GM19351 (cell line): ENCODE data around the gene IQCK.
"Not testable (repeated sequence)": the region's sequence is repeated elsewhere in the genome, so short reads cannot be mapped to it uniquely, and the experiment has no call there.

Experiments
- ATAC-seq: cut with Tn5 transposase; IDR thresholded peaks from one replicate; pipeline ENCODE4 v1.9.1; 2021; ENCODE audit warnings: mild to moderate bottlenecking, moderate library complexity; ENCODE audit not compliant: unreplicated experiment

Gene IQCK

DNA sequence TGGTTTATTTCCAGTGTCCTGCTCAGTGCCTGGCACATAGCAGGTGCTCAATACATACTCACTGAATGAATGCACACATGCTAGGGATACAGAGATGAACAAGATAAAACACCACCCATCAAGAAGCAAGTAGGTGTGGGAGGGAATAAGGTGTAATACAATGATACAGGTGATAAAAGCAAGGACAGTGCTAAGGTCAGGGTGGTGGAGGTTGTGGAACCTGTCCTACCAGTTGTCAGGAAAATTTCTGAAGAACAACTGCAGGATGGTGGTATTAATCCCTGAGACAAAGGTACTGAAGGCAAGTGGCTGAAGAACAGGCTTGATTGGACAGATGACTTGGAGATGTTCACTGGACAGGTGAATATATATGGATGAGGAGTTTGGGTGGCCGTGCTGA lies 1.9 kb upstream of the IQCK start:
- ATAC-seq, result no peak

DNA sequence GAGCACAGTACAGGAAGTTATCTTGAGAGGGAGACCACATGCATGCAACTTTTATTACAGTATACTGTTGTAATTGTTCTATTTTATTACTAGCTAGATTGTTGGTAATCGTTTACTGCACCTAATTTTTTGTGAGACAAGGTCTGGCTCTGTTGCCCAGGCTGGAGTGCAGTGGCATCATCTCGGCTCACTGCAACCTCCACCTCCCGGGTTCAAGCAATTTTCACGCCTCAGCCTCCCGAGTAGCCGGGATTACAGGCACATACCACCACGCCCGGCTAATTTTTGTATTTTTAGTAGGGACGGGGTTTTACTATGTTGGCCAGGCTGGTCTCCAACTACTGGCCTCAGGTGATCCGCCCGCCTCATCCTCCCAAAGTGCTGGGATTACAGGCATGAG lies 1.3 kb upstream of the IQCK start:
- not testable (repeated sequence) for ATAC-seq

- ATAC-seq, result no peak
Observed at GRCh38 chr16:19717314-19717713, 757 bp upstream of the IQCK start.

DNA sequence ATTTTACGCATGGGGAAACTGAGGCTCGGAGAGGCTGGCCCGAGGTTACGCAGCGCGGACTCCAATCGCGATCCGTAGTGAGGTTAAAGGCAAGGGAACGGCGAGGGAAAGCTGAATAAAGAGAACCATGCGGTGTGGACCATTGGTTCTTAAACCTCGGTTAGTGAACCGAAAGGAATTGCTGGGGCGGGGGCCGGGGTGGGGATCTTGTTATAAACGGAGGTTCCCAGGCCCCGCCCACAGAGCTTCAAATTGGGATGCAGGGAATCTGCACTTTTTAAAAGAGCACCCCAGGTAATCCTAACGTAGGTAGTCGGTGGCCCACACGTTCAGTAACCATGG lies 524 bp downstream of the IQCK start:
- no peak for ATAC-seq

- ATAC-seq, result no peak
Observed at GRCh38 chr16:19722269-19722952, 4.3 kb downstream of the IQCK start.

- ATAC-seq, result no peak
Observed at GRCh38 chr16:19722981-19723380, 4.9 kb downstream of the IQCK start.

- no peak for ATAC-seq
Observed at GRCh38 chr16:19728636-19728965, 10.5 kb downstream of the IQCK start.

- no peak for ATAC-seq
Observed at GRCh38 chr16:19733551-19733950, 15.5 kb downstream of the IQCK start.

GRCh38 chr16:19735074-19735867 lies 17.2 kb downstream of the IQCK start:
- ATAC-seq, result no peak

GRCh38 chr16:19737306-19738038 lies 19.4 kb downstream of the IQCK start:
- ATAC-seq, result no peak

- ATAC-seq, result no peak
Observed at GRCh38 chr16:19741354-19741753, 23.3 kb downstream of the IQCK start.

DNA sequence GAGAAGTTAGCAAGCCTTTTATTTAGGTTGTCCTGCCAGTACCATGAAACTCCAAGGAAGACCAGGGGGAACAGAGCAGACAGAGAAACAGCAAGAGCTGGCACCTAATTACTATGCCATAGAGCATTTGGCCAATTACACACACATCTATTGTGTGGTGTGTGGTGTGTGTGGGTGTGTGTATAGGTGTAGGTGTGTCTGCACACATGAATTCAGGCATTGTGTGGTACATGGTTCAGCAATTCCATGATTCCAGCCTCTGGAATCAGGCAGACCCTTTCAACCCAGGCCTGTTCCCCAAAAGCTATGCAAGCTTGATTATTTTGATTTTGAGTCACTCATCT lies 25.7 kb downstream of the IQCK start:
- no peak for ATAC-seq

GRCh38 chr16:19744670-19745069 lies 26.6 kb downstream of the IQCK start:
- ATAC-seq, result no peak

DNA sequence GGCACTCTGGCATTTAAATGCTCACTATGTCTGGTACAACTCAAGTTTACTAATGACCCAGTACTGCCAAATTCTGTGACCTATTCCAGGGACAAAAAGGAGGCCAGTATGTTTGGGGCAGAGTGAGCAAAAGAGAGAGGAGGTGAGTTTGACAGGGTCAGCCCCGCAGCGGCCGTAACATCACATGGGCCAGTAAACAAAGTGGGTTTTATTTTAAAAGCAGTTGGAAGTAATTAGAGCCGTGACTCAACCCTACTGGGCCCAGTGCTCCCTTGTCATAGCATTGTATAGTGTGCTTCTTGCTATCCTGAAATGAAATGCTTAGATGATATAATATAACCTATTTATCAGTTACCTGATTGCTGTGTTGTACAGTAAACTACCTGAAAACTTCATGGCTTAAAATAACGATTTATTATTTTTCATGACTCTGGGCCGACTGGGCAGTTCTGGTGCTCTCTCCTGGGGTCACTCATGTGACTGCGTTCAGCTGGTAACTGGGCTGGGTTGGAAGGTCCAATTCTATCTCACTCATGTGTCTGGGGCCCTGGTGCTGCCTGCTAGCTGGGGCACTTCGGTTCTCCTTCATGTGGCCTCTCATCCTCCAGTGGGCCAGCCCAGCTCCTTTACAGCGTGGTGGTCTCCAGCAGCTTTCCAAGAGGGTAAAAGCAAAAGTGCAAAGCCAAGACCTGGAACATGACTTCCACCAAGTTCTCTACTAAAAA lies 27.4 kb downstream of the IQCK start:
- no peak for ATAC-seq

- ATAC-seq, result no peak
Observed at GRCh38 chr16:19746561-19746960, 28.5 kb downstream of the IQCK start.

- ATAC-seq, result no peak
Observed at GRCh38 chr16:19748389-19749168, 30.5 kb downstream of the IQCK start.

- ATAC-seq, result no peak
Observed at GRCh38 chr16:19749571-19750080, 31.6 kb downstream of the IQCK start.

GRCh38 chr16:19751478-19752385 lies 33.7 kb downstream of the IQCK start:
- no peak for ATAC-seq

DNA sequence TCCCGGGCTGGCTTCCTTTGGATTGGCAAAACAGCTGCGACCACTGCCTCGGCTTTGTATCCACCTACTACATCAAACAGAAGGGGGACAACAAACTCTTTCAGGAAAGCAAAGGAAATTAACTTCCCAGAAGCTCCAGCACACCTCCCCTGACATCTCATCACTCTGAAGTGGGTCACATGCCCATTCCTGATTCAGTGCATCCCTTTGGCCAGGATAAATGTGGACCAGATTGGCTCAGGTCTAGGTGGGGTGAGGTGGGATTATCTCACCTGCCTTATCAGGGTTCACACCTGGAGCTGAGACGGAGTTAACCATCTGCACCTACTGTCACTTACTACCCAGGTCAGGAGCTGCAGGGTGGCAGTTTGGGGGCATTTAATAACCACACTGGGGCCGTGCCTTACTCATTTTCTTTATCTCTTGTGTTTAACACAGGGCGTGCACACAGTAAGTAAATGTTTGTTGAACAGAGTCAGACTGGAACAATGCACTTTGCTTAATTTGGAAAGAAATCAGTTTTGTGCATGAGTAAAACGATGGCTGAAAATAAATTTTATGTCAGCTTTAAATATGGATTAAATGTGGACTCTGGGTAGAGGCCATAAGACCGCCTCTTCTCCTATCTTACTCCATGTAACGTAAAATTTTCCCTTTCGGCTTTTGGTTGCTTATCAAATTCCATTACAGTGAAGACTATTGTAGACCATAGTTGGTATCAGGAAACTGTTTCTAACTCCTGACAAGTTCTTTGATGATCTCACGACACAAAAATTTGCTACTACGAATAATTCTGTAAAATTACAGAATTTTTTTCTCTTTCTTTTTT lies 36.0 kb downstream of the IQCK start:
- ATAC-seq, result no peak
